K562 (cell line): ENCODE measurements around the gene TMEM203.

Experiments
- BMI1 ChIP-seq: fragments of 150-350 bp; IDR thresholded peaks from 2 replicates; pipeline ENCODE4 v1.6.1; 2014; ENCODE audit warnings: low read length
- FOXP1 ChIP-seq: sonication (generic); formaldehyde crosslinking; IDR thresholded peaks from 2 replicates; pipeline ENCODE4 v1.8.0; 2022; ENCODE audit warnings: mild to moderate bottlenecking, missing genetic modification reagents
- JUND ChIP-seq, 2 experiments: IDR thresholded peaks; 2 replicates in 1 of 2; 3 replicates in 1 of 2; pipeline ENCODE4 v1.6.1; 2011; ENCODE audit warnings: borderline replicate concordance in 2 of 2, low read depth in 2 of 2, low read length in 2 of 2, improper control_type of control experiment in 1 of 2, missing biosample characterization in 1 of 2, missing genetic modification characterization in 1 of 2, missing genetic modification reagents in 1 of 2
- NKRF ChIP-seq: fragments of 450-650 bp; IDR thresholded peaks from 2 replicates; pipeline ENCODE4 v1.6.1; 2016; ENCODE audit warnings: borderline replicate concordance
- NR3C1 ChIP-seq: sonication (generic); formaldehyde crosslinking; IDR thresholded peaks from 2 replicates; pipeline ENCODE4 v1.8.1; 2022; ENCODE audit warnings: missing genetic modification reagents
- POLR2A ChIP-seq: fragments of 450-650 bp; conservative IDR thresholded peaks from 2 replicates; pipeline ENCODE4 v1.6.1; 2016
- SP1 ChIP-seq: sonication (generic); formaldehyde crosslinking; IDR thresholded peaks from 2 replicates; pipeline ENCODE4 v1.8.1; 2022; ENCODE audit warnings: mild to moderate bottlenecking, missing genetic modification reagents
- TGIF2 ChIP-seq: sonication (generic); formaldehyde crosslinking; IDR thresholded peaks from 2 replicates; pipeline ENCODE4 v1.8.1; 2022; ENCODE audit warnings: mild to moderate bottlenecking, missing genetic modification reagents, moderate library complexity
- ZBED1 ChIP-seq: IDR thresholded peaks from 2 replicates; pipeline ENCODE4 v1.6.1; 2014
- ZNF165 ChIP-seq: fragments of 250-450 bp; sonication (Bioruptor Pico); IDR thresholded peaks from 2 replicates; pipeline ENCODE4 v1.4.0; 2020; ENCODE audit warnings: borderline replicate concordance
- ZNF282 ChIP-seq: sonication (generic); formaldehyde crosslinking; IDR thresholded peaks from 2 replicates; pipeline ENCODE4 v1.8.1; 2023; ENCODE audit warnings: missing genetic modification reagents
- ZNF780A ChIP-seq: fragments of 250-450 bp; sonication (Bioruptor Pico); IDR thresholded peaks from 2 replicates; pipeline ENCODE4 v1.5.0; 2021; ENCODE audit warnings: mild to moderate bottlenecking
- TF ChIP-seq, protein P1 (sequence below): fragments of 250-450 bp; sonication (Bioruptor Pico); IDR thresholded peaks from 2 replicates; pipeline ENCODE4 v1.5.0; 2020; ENCODE audit warnings: mild to moderate bottlenecking, borderline replicate concordance

GRCh38 chr9:137222190-137223077 lies 17.0 kb upstream of the TMEM203 start, which contains the start of gene RNF208:
- no peak for TF ChIP-seq JUND (IDR thresholded peaks at IDR 0.05; ENCODE audit: borderline replicate concordance, low read depth, low read length)
- TF ChIP-seq JUND (tag; IDR thresholded peaks at IDR 0.05; ENCODE audit: borderline replicate concordance, low read depth, low read length), result no peak
- TF ChIP-seq SP1 (CRISPR knock-in tag), result no peak
- no peak for TF ChIP-seq NKRF
- TF ChIP-seq ZNF780A (CRISPR knock-in tag), result no peak
- TF ChIP-seq POLR2A, result no peak
- no peak for TF ChIP-seq ZNF165 (CRISPR knock-in tag)
- no peak for TF ChIP-seq FOXP1 (CRISPR knock-in tag)
- no peak for TF ChIP-seq ZBED1
- no peak for TF ChIP-seq BMI1
- no peak for TF ChIP-seq ZNF282 (CRISPR knock-in tag)
- TF ChIP-seq NR3C1 (CRISPR knock-in tag), result no peak
- no peak for TF ChIP-seq TGIF2 (CRISPR knock-in tag)
- TF ChIP-seq, protein P1, sequence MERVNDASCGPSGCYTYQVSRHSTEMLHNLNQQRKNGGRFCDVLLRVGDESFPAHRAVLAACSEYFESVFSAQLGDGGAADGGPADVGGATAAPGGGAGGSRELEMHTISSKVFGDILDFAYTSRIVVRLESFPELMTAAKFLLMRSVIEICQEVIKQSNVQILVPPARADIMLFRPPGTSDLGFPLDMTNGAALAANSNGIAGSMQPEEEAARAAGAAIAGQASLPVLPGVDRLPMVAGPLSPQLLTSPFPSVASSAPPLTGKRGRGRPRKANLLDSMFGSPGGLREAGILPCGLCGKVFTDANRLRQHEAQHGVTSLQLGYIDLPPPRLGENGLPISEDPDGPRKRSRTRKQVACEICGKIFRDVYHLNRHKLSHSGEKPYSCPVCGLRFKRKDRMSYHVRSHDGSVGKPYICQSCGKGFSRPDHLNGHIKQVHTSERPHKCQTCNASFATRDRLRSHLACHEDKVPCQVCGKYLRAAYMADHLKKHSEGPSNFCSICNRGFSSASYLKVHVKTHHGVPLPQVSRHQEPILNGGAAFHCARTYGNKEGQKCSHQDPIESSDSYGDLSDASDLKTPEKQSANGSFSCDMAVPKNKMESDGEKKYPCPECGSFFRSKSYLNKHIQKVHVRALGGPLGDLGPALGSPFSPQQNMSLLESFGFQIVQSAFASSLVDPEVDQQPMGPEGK, result no peak
